Ovary (tissue), 3 donors: ENCODE measurements around the gene ARAF.

Experiments used
- POLR2A ChIP-seq: fragments of 450-650 bp; IDR thresholded peaks from one replicate; pipeline ENCODE4 v1.6.1; 2017; ENCODE audit warnings: antibody characterized with exemption, mild to moderate bottlenecking, moderate library complexity
- TF ChIP-seq, protein P1 (sequence below), 3 donors: fragments of 450-650 bp in 2 of 3; fragments of 200-600 bp in 1 of 3; IDR thresholded peaks; one replicate each; pipeline versions ENCODE4 v1.5.1 to v1.8.0; 2016 to 2022; ENCODE audit warnings: antibody characterized with exemption in 3 of 3, mild to moderate bottlenecking in 1 of 3
- donor health status: DM: no; HTN: no; CAD: no.

DNA sequence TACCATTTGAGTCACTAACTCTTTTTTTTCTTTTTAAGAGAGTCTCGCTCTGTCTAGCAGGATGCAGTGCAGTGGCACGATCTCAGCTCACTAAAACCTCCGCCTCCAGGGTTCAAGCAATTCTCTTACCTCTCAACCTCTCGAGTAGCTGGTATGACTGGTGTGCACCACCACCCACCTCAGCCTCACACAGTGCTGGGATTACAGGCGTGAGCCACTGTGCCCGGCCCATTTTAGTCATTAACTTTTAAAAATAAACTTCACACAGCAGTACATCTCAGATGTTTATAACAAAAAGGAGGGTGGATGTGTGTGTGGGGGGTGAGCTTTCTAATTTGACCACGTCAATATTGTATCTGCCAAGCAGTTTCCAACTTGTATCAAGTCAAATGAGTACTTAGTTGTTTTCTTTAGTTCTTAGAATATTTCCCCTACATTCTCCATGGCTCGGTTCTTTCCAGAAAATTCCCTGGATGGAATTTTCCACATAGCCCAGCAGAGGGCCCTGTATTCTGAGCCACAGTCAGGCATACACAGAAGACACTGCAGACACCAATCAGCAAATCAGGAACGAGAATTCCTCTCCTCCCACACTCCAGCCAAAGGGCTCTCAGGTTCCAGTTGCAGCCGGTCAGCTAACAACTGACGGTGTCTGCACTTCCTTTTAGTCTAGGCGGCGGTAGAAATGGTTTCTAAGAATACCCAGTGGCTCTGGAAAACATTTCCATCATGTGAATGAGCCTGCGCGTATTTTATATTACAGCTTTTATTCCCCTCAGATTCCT is 20.1 kb upstream of the ARAF start:
- TF ChIP-seq, protein P1, sequence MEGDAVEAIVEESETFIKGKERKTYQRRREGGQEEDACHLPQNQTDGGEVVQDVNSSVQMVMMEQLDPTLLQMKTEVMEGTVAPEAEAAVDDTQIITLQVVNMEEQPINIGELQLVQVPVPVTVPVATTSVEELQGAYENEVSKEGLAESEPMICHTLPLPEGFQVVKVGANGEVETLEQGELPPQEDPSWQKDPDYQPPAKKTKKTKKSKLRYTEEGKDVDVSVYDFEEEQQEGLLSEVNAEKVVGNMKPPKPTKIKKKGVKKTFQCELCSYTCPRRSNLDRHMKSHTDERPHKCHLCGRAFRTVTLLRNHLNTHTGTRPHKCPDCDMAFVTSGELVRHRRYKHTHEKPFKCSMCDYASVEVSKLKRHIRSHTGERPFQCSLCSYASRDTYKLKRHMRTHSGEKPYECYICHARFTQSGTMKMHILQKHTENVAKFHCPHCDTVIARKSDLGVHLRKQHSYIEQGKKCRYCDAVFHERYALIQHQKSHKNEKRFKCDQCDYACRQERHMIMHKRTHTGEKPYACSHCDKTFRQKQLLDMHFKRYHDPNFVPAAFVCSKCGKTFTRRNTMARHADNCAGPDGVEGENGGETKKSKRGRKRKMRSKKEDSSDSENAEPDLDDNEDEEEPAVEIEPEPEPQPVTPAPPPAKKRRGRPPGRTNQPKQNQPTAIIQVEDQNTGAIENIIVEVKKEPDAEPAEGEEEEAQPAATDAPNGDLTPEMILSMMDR (IDR thresholded peaks at IDR 0.05) = peak; percentile 32 to 78 (median 66)
- peak; percentile 53 for TF ChIP-seq POLR2A
